OCI-LY1 (cell line): ENCODE results near the gene WDSUB1.
A peak's percentile ranks its signal among the peaks of the same experiment; 100 is the strongest.

Experiments
- H2AFZ ChIP-seq: fragments of 200-600 bp; sonication (generic), shearing (Covaris generic); 2 replicates; pipeline ENCODE4 v1.6.0; 2014; ENCODE audit warnings: antibody characterized with exemption, mild to moderate bottlenecking, low read length
- H3F3A ChIP-seq: fragments of 200-600 bp; sonication (generic), shearing (Covaris generic); 2 replicates; pipeline ENCODE4 v1.6.0; 2014; ENCODE audit warnings: mild to moderate bottlenecking, antibody characterized with exemption, low read length, moderate library complexity; ENCODE audit not compliant: insufficient read depth
- H3K27ac ChIP-seq: fragments of 200-600 bp; sonication (generic); 2 replicates; pipeline ENCODE4 v1.5.1; 2014; ENCODE audit warnings: low read length, mixed run types, mild to moderate bottlenecking, low read depth; ENCODE audit not compliant: poor library complexity, severe bottlenecking
- H3K27me3 ChIP-seq: fragments of 200-600 bp; sonication (generic); 2 replicates; pipeline ENCODE4 v1.6.0; 2014; ENCODE audit warnings: antibody characterized with exemption, mild to moderate bottlenecking, low read length, moderate library complexity; ENCODE audit not compliant: insufficient read depth
- H3K36me3 ChIP-seq: fragments of 200-600 bp; sonication (generic); 2 replicates; pipeline ENCODE4 v1.6.1; 2014; ENCODE audit warnings: mild to moderate bottlenecking, antibody characterized with exemption, low read length, moderate library complexity, mixed read lengths; ENCODE audit not compliant: insufficient read depth
- H3K4me1 ChIP-seq: fragments of 200-600 bp; sonication (generic); 2 replicates; pipeline ENCODE4 v1.5.1; 2014; ENCODE audit warnings: mild to moderate bottlenecking, low read length, moderate library complexity; ENCODE audit not compliant: insufficient read depth, severe bottlenecking
- H3K4me2 ChIP-seq: fragments of 200-600 bp; sonication (generic), shearing (Covaris generic); 2 replicates; pipeline ENCODE4 v1.6.1; 2014; ENCODE audit warnings: low read length
- H3K4me3 ChIP-seq: fragments of 200-600 bp; sonication (generic); 2 replicates; pipeline ENCODE4 v1.5.1; 2014; ENCODE audit warnings: low read length, low read depth, mild to moderate bottlenecking, mixed read lengths; ENCODE audit not compliant: poor library complexity, severe bottlenecking
- H3K79me2 ChIP-seq: fragments of 200-600 bp; shearing (Covaris generic); 2 replicates; pipeline ENCODE4 v1.6.1; 2016; ENCODE audit warnings: mixed run types, low read length, mixed read lengths; ENCODE audit not compliant: insufficient read depth
- H3K9ac ChIP-seq: fragments of 200-600 bp; sonication (generic), shearing (Covaris generic); 2 replicates; pipeline ENCODE4 v1.6.1; 2014; ENCODE audit warnings: mild to moderate bottlenecking, low read length, mixed read lengths
- H3K9me2 ChIP-seq: fragments of 200-600 bp; sonication (generic), shearing (Covaris generic); 2 replicates; pipeline ENCODE4 v1.6.1; 2014; ENCODE audit warnings: low read depth, mild to moderate bottlenecking, low read length, mixed read lengths
- H3K9me3 ChIP-seq: fragments of 200-600 bp; shearing (Covaris generic); 2 replicates; pipeline ENCODE4 v1.6.1; 2014; ENCODE audit warnings: low read length, mixed read lengths
- H4K20me1 ChIP-seq: fragments of 200-600 bp; sonication (generic), shearing (Covaris generic); 2 replicates; pipeline ENCODE4 v1.6.0; 2016; ENCODE audit warnings: mild to moderate bottlenecking, low read length; ENCODE audit not compliant: insufficient read depth
- EZH2 ChIP-seq: fragments of 200-600 bp; sonication (generic), shearing (Covaris generic); IDR thresholded peaks from 2 replicates; pipeline ENCODE4 v1.8.0; 2017; ENCODE audit warnings: borderline replicate concordance, mixed run types, mild to moderate bottlenecking, antibody characterized with exemption, low read length, moderate library complexity, mixed read lengths
- TF ChIP-seq, protein P1 (sequence below): fragments of 200-600 bp; sonication (generic), shearing (Covaris generic); IDR thresholded peaks from 2 replicates; pipeline ENCODE4 v1.5.1; 2017; ENCODE audit warnings: mild to moderate bottlenecking, antibody characterized with exemption, low read length, moderate library complexity, mixed read lengths

Gene WDSUB1

GRCh38 chr2:159208438-159208837, 78.1 kb downstream of the WDSUB1 start:
- H3K4me2 ChIP-seq = no peak overlapping the region
- no peaks in the 10 kb centered on the region for H3F3A ChIP-seq
- H3K9me2 ChIP-seq = no peaks in the 10 kb centered on the region
- TF ChIP-seq, protein P1, sequence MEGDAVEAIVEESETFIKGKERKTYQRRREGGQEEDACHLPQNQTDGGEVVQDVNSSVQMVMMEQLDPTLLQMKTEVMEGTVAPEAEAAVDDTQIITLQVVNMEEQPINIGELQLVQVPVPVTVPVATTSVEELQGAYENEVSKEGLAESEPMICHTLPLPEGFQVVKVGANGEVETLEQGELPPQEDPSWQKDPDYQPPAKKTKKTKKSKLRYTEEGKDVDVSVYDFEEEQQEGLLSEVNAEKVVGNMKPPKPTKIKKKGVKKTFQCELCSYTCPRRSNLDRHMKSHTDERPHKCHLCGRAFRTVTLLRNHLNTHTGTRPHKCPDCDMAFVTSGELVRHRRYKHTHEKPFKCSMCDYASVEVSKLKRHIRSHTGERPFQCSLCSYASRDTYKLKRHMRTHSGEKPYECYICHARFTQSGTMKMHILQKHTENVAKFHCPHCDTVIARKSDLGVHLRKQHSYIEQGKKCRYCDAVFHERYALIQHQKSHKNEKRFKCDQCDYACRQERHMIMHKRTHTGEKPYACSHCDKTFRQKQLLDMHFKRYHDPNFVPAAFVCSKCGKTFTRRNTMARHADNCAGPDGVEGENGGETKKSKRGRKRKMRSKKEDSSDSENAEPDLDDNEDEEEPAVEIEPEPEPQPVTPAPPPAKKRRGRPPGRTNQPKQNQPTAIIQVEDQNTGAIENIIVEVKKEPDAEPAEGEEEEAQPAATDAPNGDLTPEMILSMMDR = peak; percentile 67
- TF ChIP-seq EZH2 = no peak
- H3K36me3 ChIP-seq = no peaks in the 10 kb centered on the region
- H3K27ac ChIP-seq = no peak overlapping the region
- no peaks in the 10 kb centered on the region for H3K4me1 ChIP-seq
- no peaks in the 10 kb centered on the region for H3K79me2 ChIP-seq
- H3K9me3 ChIP-seq = no peaks in the 10 kb centered on the region
- no peak overlapping the region for H3K4me3 ChIP-seq
- no peak overlapping the region for H2AFZ ChIP-seq
- no peak overlapping the region for H3K9ac ChIP-seq
- no peaks in the 10 kb centered on the region for H3K27me3 ChIP-seq
- no peaks in the 10 kb centered on the region for H4K20me1 ChIP-seq

DNA sequence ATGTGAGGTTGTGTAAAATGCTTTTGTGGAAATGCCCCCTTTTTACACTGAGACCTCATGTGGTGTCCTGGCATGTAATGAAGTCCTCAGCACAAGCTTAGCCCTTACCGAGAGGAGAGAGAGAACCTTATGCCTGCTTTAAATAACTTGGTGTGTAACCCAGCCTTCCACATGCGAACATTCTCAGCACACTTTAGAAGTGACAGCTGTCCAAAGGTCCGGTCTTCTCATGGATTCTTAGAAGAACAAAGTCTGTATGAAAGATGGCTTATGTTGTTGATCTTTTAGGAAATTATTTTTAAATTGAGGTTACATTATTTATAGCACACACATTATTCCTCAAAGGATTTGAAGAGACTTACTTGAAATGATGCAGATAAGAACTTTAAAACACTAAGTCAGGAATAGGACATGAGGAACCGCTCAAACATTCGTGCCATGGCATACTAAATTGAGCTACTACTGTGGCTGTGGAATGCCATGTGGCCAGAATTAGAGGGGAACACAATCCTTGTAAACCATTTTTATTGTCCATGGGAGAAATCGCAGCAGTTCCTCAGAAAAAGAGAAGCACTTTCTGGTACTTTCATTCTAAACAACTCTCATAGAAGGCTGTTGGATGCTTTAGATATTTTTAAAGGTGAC, 79.6 kb downstream of the WDSUB1 start:
- TF ChIP-seq, protein P1 = no peak
- no peak for TF ChIP-seq EZH2
- H3K27me3 ChIP-seq = no peaks in the 10 kb centered on the region
- no peak overlapping the region for H3K9ac ChIP-seq
- H4K20me1 ChIP-seq = no peaks in the 10 kb centered on the region
- H3K27ac ChIP-seq = no peak overlapping the region
- no peaks in the 10 kb centered on the region for H3K9me2 ChIP-seq
- H3F3A ChIP-seq = no peaks in the 10 kb centered on the region
- no peaks in the 10 kb centered on the region for H3K36me3 ChIP-seq
- no peak overlapping the region for H3K4me2 ChIP-seq
- H2AFZ ChIP-seq = no peak overlapping the region
- H3K9me3 ChIP-seq = no peaks in the 10 kb centered on the region
- H3K4me1 ChIP-seq = no peaks in the 10 kb centered on the region
- no peak overlapping the region for H3K4me3 ChIP-seq
- no peaks in the 10 kb centered on the region for H3K79me2 ChIP-seq

GRCh38 chr2:159204381-159205144, 81.9 kb downstream of the WDSUB1 start:
- H3K36me3 ChIP-seq = no peaks in the 10 kb centered on the region
- no peak overlapping the region for H3K27ac ChIP-seq
- H3K4me2 ChIP-seq = no peak overlapping the region
- no peak overlapping the region for H3K9ac ChIP-seq
- no peaks in the 10 kb centered on the region for H3K4me1 ChIP-seq
- no peak for TF ChIP-seq EZH2
- no peaks in the 10 kb centered on the region for H3K9me2 ChIP-seq
- H3K79me2 ChIP-seq = no peaks in the 10 kb centered on the region
- peaks cover 3% of the 10 kb centered on the region; the same call in 1 of the 2 replicates for H3K27me3 ChIP-seq
- no peaks in the 10 kb centered on the region for H3F3A ChIP-seq
- H3K4me3 ChIP-seq = no peak overlapping the region
- no peaks in the 10 kb centered on the region for H3K9me3 ChIP-seq
- no peak overlapping the region for H2AFZ ChIP-seq
- no peaks in the 10 kb centered on the region for H4K20me1 ChIP-seq
